ENCODE data around the gene CRYBB2. TPM values are rescaled to one million over a fixed set of nuclear protein-coding genes. Genes with fewer than 3 reads are reported as not detected.
"Not testable (repeated sequence)": the region's sequence is repeated elsewhere in the genome, so short reads cannot be mapped to it uniquely, and the experiment has no call there.

The CRYBB2 gene, protein sequence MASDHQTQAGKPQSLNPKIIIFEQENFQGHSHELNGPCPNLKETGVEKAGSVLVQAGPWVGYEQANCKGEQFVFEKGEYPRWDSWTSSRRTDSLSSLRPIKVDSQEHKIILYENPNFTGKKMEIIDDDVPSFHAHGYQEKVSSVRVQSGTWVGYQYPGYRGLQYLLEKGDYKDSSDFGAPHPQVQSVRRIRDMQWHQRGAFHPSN
- total RNA-seq (2014; rRNA removed; shearing (Covaris generic)): not detected in 2 replicates

DNA sequence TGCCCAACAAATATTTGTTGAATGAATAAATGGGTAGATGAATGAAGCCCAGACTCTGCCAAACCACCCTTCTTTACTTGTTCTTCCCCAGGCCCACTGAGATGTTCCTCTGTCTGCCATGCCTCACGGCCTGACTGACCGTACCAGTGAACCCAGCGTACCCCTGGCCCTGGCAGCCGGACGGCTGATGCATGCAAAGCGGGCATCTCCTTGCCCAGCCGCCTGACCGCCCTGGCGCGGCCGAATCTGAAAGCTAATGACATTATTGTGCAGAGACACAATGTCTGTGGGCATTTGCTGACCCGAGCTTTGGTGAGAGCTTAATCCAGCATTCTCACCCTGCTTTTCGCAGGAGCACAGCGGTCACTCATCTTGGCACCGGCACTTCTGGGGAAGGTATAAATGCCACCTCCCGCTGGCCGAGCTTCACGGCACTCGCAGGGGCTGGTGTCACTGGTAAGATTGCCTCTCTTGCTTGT is at the start of gene CRYBB2:
Gene CRYBB2, plus strand, starts transcription at position 429 of the 479 bp plus-strand sequence. CDS start 1,791 bp downstream, outside the sequence.
- no peak for DNase-seq (ENCODE audit: low spot score)

DNA sequence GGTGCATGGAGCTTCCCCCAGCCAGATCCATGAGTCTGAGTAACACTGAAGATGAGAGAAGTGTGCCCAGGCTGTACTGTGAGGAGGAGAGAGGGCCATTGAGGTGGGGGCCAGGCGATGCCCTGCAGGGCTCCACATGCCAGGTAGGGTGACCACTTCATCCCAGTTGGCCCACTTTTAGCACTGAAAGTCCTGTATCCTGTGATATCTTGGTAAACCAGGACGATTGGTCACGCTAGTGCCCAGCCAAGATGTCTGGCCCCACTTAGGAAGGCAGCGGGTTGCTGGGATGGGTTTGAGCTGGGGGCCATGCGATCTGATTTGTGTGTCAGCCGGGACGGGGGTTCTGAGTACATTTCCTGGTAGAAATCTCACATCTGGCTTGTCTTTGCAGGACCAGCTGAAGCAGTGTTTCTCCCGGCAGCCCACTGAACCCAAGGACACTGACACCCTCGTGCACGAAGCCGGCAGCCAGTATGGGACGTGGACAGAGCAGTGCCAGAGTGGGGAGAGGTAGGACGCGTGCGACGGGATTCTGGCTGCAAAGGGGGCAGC is 48.9 kb upstream of the CRYBB2 start:
- DNase-seq (ENCODE audit: low spot score): no peak

DNA sequence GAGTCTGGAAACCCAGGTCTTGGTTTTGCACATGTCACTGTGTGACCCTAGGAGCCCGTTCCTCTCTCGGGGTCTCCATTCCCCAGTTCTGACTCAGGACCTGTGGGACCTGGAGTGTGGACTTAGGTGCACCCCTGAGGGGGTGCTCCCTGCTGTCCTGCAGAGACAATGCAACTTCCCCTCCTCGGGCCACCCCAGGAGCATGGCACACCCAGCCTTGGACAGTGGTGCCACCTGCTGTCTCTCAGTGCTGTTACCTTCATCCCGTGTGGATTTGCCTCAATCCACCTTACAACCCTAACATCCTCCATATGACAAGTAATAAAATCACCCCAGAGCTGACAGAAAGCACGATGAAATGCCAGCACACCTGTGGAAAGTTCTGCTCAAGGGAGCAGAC is 47.3 kb upstream of the CRYBB2 start:
- DNase-seq (ENCODE audit: low spot score): no peak

DNA sequence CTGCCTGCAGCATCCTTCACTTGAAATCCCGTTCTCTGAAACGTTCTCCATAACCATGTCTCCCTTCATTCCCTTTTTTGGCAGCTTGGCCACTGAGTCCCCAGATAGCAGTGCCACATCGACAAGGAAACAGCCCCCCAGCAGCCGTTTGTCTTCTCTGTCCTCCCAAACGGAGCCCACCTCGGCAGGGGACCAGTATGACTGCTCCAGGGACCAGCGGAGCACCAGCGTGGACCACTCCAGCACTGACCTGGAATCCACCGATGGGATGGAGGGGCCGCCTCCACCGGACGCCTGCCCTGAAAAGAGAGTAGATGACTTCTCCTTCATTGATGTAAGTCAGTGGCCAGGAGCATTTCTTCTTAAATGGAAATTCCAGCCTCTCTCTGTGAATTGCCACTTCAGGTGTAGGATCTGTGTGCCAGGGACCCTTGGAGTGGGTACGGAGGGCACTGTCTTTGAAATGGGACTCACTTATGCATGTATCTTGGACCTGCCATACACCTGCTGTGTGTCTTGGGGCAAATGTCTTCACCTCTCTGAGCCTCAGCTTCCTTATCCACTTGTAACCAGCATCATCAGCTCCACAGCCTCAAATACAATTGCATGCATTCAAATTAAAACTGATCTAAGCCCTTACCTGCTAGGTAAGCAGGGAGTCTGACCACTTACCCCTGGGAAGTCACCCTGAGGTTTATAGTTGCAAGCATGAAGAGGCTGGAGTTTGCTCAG is 45.1 kb upstream of the CRYBB2 start:
- DNase-seq (ENCODE audit: low spot score): no peak

DNA sequence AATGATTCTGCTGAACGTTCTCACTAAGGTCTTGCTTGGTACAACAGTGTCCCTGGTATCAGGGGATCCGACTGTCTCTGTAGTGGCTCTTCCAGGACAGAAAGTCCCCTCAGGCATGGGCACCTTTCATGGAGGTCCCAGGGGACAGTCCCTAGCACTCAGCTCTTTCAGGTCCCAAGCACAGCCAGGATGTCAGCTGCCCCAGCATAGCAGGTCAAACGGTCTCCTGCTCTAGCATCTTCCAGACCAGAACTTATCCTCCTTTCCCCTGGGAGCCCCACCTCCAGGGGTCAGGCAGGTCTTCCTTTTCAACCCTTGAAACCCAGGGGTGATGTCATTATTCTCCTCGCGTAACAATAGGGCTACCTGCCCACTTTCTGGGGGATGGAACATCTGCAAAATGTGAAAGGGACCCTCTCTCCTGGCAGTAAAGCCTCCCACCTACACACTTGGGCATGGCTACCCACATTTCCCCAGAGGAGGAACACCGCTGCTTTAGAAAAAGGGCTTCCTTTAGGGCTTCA is 44.5 kb upstream of the CRYBB2 start:
- no peak for DNase-seq (ENCODE audit: low spot score)

DNA sequence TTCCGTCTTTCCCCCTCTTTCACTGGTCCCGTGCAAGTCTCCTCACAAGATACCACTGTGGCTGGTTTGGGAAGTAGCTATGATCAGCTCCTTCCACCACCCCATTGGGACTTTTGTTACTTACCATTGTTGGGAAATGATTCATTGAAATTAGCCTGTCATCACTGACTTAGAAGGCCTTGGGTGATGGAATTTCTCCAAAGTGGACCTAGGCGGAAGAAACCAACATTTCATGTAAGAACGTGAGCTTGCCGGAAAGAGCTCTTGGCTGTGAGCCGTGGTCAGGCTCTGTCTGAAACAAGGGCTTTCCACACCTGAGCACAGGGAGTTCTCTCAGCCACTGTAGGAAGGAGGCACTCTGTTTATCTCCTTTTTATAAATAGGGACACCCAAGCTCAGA is 43.3 kb upstream of the CRYBB2 start:
- no peak for DNase-seq (ENCODE audit: low spot score)

DNA sequence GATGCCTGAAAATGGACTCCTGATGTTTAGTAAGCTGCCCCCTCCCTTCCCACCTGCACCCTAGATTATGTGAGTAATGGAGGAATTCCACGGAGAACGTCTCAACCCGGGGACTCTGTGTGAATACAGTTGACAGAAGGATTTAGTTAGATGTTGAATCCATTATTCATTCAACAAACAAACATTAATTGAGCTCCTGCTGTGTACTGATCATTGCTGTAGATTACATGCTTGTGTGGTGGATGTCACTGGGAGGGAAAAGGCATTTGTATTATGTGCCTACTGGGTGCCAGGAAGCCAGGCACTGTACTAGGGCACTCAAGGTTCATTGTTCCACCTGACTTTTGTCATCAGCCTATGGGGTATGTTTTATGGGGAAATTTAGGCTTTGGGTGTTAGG is 42.6 kb upstream of the CRYBB2 start:
- no peak for DNase-seq (ENCODE audit: low spot score)

DNA sequence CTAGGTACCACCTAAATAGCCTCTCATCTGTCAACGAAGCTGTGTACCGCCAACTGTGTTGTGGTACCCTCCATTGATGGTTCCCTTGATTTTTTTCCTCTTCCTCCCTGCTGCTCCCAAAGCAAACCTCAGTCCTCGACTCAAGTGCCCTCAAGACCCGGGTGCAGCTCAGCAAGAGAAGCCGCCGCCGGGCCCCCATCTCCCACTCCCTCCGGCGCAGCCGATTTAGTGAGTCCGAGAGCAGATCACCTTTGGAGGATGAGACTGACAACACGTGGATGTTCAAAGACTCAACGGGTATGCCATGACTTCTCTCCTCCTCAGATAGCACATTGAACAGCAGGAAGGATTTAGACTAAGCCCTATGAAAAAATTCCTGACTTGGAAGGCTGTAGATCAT is 42.2 kb upstream of the CRYBB2 start:
- DNase-seq (ENCODE audit: low spot score): no peak

DNA sequence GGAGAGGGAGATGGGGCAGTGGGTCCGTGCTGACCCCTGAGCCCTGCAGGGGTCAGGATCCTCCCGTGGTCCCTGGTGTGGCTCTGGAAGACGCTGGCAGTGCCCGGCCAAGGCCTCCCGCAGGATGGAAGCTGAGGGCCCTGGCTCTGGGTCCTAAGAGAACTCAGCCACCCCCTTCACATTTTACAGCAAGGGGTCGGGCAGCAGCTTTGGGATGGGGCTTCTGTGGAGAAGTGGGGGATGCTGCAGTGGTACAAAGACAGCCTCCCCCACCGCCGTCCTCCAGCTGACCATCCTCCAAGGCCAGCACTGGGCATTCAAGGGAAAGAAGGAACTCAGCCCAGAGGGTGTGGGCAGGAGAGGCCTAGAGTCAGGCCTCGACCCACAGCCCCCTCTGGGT is 41.5 kb upstream of the CRYBB2 start:
- DNase-seq (ENCODE audit: low spot score): no peak

DNA sequence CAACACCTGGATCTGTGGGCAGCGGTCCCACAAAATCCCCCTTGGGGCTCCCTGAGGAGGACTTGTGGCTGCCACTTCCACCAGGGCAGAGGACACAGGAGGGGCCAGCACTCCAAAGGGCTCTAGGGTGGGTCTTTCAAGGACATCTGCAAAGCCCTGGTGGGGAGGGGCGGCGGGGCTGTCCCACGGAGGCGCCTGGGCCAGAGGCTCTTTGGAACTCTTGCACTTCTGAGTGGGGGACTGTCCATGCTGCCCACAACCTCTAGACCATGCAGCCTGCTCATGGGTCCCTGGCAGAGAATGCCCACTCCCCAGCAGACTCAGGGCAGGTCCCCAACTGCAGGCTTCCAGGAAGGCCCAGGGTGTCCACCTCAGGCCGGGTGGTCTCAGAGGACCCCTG is 41.1 kb upstream of the CRYBB2 start:
- DNase-seq (ENCODE audit: low spot score): not testable (repeated sequence)

DNA sequence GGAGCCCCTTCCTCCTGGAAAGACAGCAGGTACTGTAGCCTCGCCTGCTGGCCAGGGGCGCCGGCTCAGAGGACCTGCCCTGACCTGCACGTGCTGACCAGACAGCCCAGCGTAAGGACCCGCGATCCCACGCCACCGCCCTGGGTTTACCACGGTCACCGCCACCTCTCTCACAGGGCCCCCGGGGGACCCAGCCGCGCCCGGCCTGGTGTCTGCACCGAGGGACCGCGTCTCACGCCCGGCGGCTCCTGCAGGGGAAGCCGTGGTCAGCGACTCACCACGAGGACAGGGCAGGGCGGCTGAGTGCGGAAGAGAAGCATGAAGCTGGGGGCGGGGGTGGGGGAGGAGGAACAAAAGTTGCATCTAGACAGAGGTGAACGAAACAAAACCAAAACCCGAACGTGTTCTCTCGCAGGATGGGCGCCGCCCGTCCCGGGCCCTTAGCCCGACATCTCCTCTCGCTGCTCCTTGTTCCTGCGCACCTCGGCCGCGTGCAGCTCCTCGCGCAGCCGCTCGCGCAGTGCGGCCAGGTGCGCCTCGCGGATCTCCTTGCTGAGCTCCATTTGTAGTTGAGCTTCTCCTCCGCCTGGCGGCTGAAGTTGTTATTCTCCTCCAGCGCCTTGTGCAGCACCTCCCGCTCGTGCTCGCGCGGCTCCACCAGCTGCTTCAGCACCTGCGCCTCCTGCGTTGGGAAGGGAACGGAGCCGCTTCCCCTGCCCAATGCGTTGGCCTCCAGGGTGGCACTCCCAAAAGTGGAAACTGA is 40.4 kb upstream of the CRYBB2 start:
- DNase-seq (ENCODE audit: low spot score): not testable (repeated sequence)

DNA sequence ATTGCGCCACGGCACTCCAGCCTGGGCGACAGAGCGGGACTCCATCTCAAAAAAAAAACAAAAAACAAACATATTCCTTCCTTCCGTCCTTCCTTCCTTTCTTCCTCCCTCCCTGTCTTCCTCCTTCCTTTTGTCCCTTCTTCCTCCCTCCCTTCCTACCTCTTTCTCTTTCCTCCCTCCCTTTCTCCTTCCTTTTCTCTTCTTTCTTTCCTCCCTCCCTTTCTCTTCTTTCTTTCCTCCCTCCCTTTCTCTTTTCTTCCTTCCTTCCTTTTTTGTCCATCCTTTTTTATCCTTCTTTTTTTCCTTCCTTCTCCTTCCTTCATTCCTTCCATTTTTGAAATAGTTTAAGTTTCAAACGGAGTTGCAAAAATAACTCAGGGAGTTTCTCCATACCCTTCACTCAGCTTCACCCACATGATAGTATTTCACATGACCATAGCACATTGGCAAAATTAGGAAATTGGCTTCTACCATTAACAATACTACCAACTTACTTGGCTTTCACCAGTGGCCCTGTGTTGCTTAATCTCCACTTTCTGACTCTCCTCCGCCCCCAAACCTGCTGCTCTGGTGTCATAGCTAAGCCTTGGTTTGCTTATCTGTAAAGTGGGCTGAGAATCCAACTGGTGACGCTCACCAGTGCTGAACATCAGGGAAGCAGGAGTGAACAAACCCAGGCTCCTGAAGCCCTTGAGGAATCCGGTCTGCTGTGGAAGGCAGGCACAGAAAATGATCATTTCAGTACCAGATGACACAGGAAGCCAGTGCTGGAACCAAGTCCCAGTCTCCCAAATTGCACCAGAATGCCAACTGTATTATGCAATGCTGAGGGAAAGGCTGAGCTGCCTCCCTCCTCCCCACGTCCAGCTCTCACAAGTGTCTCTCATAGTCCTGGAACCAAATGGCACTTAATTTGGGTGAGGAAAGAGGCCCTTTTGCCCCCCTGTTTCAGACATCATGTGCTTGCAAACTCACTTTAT is 37.0 kb upstream of the CRYBB2 start:
- DNase-seq (ENCODE audit: low spot score): no peak

DNA sequence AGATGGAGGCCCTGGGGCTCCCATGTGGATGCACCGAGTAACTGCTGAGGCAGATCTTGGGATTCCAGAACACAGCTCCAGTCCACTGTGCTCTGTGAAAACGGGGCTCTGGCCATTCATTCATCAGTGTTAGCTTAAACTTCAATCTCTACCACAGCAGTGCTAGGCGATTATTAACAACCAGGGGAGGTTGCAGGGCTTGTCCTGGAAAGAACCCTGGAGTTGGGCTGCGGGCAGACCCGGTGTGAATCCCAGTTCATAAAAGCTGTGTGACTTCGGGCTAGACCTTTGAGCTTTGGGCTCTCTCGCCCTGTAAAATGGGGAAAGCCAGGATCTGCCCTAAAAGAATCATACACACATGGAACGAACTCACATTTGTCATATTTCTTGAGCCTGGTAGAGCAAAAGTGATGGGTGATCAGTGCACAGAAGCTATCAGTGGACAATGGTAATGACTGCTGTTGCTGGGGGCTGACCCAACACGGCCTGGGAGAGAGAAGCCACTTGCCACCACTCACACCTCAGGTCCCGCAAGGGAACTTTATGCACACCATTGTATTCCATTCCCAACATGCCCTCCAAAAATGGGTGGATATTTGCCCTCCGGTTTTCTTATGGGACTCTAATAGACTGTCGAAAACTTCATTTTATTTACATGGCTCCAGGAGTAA is 35.4 kb upstream of the CRYBB2 start:
- no peak for DNase-seq (ENCODE audit: low spot score)

DNA sequence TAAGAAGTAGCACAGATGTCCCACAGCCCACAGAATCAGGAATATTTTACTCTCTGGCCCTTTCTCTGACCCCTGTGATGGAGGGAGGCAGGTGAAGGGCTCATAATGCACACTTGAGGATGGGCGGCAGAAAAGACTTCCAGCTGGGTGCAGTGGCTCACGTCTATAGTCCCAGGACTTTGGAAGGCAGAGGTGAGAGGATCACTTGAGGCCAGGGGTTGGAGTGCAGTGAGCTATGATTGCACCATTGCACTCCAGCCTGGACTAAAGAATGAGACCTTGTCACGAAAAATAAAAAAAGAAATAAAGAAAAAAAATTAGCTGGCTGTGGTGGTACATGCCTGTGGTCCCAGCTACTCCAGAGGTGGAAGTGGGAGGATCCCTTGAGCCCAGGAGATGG is 33.3 kb upstream of the CRYBB2 start:
- DNase-seq (ENCODE audit: low spot score): no peak

DNA sequence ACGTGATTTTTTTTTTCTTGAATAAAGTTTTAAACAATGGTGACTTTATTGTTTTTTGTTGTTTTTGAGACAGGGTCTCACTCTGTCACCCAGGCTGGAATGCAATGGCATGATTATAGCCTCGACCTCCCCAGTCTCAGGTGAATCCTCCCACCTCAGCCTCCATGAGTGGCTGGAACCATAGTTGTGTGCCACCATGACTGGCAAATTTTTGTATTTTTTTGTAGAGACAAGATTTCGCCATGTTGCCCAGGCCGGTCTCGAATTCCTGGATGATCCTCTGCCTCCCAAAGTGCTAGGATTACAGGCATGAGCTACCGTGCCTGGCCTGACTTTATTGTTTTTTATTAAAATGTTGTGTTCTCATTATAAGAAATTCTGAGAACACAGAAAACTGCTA is 32.0 kb upstream of the CRYBB2 start:
- DNase-seq (ENCODE audit: low spot score): no peak

DNA sequence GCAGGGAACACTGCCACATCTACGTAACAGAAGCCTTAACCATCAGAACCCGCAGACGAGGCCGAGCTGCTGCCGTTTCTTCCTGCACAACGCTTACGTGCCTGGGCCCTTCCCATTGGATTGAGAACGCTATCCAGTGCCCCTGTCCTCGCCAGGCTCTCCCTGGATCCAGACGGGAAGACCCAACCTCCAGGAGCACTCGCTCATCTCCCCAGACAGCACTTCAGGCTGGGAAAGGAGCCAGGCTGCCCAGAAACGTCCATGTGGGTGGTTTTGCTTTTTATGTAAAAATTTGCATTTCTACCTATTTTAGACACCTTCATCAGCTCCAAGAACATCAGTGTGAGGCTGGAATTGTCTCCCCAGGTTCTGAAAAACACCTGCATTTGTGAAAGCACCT is 27.0 kb upstream of the CRYBB2 start:
- DNase-seq (ENCODE audit: low spot score): no peak

DNA sequence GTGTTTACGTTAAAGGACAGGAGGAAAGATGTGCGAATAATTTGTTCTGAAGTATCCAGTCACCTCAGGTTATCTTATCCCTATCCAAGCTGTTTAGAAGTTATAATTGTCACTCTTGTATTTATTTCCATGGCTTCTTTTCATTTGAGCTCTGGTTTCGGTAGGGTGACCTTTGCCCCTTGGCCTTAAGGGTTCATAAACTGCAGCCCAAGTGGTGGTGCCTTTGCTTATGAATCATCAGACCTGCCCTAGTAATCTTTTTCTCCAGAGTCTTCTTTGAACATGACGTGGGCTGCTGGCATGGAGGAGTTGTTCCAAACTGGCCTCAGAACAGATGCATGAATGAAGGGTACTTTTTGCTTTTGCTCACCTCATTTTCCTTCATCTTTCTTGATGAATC is 26.3 kb upstream of the CRYBB2 start:
- no peak for DNase-seq (ENCODE audit: low spot score)

DNA sequence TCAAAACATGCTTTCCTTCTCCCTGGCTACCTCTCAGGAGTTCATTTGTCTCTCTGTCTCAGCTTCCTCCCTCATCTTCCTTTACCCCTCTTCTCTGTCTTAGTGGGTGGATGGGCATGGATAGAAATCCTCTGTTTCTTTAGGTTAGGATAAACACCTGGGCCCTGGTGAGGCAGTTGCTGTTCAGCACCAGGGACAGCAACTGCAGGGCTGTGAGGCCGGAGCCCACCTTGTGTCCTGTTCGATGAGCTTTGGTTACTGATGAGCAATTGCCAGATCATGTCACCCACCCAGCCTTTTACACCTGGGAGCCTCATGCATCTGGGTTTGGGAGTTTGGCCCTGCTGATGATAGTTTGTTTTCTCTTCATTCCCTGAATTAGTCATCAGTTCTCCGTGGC is 25.9 kb upstream of the CRYBB2 start:
- DNase-seq (ENCODE audit: low spot score): no peak

DNA sequence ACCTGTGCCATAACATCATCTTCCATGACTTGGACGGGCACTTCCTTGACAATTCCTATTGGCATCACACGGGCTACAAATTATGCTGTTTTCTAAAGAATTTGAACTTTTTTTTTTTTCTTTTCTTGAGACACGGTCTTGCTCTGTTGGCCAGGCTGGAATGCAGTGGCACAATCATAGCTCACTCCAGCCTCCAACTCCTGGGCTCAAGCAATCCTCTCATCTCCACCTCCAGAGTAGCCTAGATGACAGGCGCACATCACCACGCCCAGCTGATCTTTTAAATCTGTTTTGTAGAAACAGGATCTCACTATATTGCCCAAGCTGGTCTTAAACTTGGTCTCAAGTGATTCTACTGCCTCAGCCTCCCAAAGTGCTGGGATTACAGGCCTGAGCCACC is 23.1 kb upstream of the CRYBB2 start:
- DNase-seq (ENCODE audit: low spot score): no peak

DNA sequence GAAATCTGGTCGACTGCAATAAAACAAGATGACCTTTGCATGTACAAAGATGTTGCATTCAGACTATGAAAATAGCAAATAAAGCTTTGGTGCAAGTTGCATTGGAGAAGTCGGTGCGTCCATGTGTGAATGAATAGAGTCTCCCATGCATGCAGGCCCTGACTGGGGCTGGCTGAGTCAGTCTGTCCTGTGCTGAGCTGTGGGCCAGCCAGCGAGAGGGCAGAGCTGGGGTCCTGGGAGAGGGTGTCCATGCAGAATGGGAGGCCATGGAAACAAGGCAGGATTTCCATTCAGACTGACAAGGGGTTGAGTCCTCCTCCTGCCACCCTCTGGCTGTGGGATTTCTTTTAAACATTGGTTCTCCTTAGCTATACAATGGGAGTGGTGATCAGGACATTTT is 22.1 kb upstream of the CRYBB2 start:
- no peak for DNase-seq (ENCODE audit: low spot score)

Measured in A172 (cell line).